Aorta (tissue), 5 donors: Measurements from ENCODE around the gene CLCN2. TPM values are rescaled to one million over a fixed set of nuclear protein-coding genes. Genes with fewer than 3 reads are reported as not detected.

Source experiments
- ATAC-seq: fragments of 200-7000 bp; cut with Tn5 transposase; one replicate; pipeline ENCODE4 v1.9.1; 2022; ENCODE audit warnings: moderate library complexity; ENCODE audit not compliant: low FRiP score
- DNase-seq, 2 donors: peaks; one replicate each; pipeline ENCODE4 v3.0.0-alpha.2; 2020
- H3K27ac ChIP-seq, 2 donors: one replicate each; pipeline ENCODE4 v1.5.1; 2013; ENCODE audit warnings: low read length in 2 of 2, mild to moderate bottlenecking in 2 of 2, moderate library complexity in 2 of 2, control low read depth in 1 of 2, inconsistent platforms in 1 of 2, low read depth in 1 of 2
- H3K27me3 ChIP-seq, 2 donors: one replicate each; pipeline ENCODE4 v1.6.1; 2013; ENCODE audit warnings: control low read depth in 1 of 2, low read length in 1 of 2, mild to moderate bottlenecking in 1 of 2, moderate library complexity in 1 of 2; ENCODE audit not compliant: insufficient read depth in 2 of 2, control insufficient read depth in 1 of 2
- H3K36me3 ChIP-seq, 2 donors: one replicate each; pipeline ENCODE4 v1.6.1; 2013; ENCODE audit warnings: control low read depth in 1 of 2, low read length in 1 of 2, mild to moderate bottlenecking in 1 of 2; ENCODE audit not compliant: insufficient read depth in 2 of 2, control insufficient read depth in 1 of 2
- H3K4me1 ChIP-seq, 2 donors: one replicate each; pipeline ENCODE4 v1.6.1; 2013; ENCODE audit warnings: low read length in 2 of 2, control low read depth in 1 of 2, mild to moderate bottlenecking in 1 of 2, moderate library complexity in 1 of 2; ENCODE audit not compliant: insufficient read depth in 2 of 2, control insufficient read depth in 1 of 2
- H3K4me3 ChIP-seq, 2 donors: one replicate each; pipeline ENCODE4 v1.5.1; 2013; ENCODE audit warnings: low read length in 2 of 2, control low read depth in 1 of 2, mild to moderate bottlenecking in 1 of 2
- H3K9me3 ChIP-seq: one replicate; pipeline ENCODE4 v1.6.1; 2013; ENCODE audit warnings: mild to moderate bottlenecking, low read length; ENCODE audit not compliant: control insufficient read depth
- WGBS, 2 donors: extraction: QIAGEN DNeasy Blood & Tissue Kit; methylation state at CpG; one replicate each; pipeline ENCODE4 v1.1.7; 2013; 5-methylcytosine and 5-hydroxymethylcytosine counted together
- intact Hi-C, 2 donors: fragments of 100-400 bp; cut with DNase I; formaldehyde crosslinking; loops; one replicate each; pipeline versions ENCODE4 v1.14.2 to v1.15.0; 2022
- polyA plus RNA-seq, 2 donors: library from polyadenylated mRNA; stranded (reverse); fragments of 200-250 nt; gene quantifications; one replicate each; pipeline ENCODE4 v1.2.3, GENCODE V29; 2013
- total RNA-seq, 2 donors: library from RNA; stranded (reverse); fragmentation: NEBNext Ultra II Directional; extraction: Animal tissue kit (Norgen Biotek cat#: 25700); gene quantifications; one replicate each; pipeline ENCODE4 v1.2.1, GENCODE V29; 2021
- donor health status: healthy with polysubstance abuse.
- donor health status: Bipolar disorder and iron deficiency.
- donor health status: DM: no; HTN: no; CAD: no.
- donor health status: DM: no; HTN: no; CAD: no.
- donor health status: DM: yes; HTN: yes; CAD: no.

CLCN2 gene
- total and polyA plus RNA-seq, 4 donors = 4.1 to 14.5 (median 5.4) TPM

DNA sequence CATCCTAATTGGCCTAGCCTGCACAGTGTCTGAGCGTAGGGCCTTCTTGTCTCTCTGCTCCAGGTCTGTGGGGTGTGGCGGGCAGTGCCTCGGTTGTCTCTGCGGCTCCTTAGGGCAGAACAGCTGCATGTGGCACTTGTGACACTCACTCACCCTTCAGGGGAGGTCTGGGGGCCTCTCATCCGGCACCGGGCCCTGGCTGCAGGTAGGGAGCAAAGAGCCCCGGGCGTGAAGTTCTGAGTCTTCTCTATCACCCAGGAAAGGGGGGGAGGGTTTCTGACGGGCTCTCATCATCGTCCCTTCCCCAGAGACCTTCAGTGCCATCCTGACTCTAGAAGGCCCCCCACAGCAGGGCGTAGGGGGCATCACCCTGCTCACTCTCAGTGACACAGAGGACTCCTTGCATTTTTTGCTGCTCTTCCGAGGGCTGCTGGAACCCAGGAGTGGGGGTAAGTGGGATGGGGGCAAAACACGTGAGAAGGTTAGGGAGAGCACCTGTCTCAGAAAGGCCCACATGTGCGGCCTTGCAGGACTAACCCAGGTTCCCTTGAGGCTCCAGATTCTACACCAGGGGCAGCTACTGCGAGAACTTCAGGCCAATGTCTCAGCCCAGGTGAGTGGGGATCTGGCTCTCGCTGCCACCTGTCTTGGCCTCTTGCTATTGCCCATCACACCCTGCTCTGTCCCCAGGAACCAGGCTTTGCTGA, 21.1 kb upstream of the CLCN2 start:
- intact Hi-C loops = no loop called here
- DNase-seq = peak in 1 of 2 donors; percentile 65

DNA sequence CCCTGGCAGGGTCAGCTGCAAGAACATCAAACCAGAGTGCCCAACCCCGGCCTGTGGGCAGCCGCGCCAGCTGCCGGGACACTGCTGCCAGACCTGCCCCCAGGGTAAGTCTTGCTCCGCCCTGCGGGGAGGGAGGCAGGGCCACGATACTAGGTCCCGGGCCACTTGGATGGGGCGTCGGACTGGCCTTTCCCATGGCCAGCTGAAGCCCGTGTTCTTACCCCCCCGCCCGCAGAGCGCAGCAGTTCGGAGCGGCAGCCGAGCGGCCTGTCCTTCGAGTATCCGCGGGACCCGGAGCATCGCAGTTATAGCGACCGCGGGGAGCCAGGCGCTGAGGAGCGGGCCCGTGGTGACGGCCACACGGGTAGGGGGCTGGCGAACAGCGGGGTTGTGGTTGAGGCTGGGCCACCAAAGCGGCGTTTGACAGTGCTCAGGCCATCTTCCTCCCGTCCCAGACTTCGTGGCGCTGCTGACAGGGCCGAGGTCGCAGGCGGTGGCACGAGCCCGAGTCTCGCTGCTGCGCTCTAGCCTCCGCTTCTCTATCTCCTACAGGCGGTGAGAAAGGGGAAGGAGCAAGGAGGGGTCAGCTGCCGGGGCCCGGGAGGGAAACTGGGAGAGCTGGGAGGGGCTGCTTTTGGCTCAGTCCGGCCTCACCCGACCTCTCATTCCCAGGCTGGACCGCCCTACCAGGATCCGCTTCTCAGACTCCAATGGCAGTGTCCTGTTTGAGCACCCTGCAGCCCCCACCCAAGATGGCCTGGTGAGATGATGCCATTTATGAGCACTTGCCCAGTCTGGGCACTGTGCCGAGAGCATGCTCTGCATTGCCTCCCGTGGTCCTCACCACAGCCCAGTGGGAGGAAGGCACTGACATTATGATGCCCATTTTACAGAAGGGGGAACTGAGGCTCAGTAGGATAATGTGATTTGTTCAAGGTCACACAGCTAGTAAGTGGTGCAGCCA, 20.1 kb upstream of the CLCN2 start:
- Histone ChIP-seq H3K27ac (no peak overlapping the region), H3K4me1 (no peaks in the 10 kb centered on the region), H3K36me3 (no peaks in the 10 kb centered on the region), H3K4me3 (no peak overlapping the region), H3K9me3 (no peaks in the 10 kb centered on the region), H3K27me3 (no peaks in the 10 kb centered on the region)
- intact Hi-C loops = no loop called here
- ATAC-seq = peak; percentile 31
- WGBS, 2 donors = 15 to 21% methylated on average over 52 to 55 of the region's 55 CpGs
- peak; percentile 66 to 82 for DNase-seq

More for the DNA sequence above, 21.1 kb upstream of the CLCN2 start:
- Histone ChIP-seq H3K9me3 (no peaks in the 10 kb centered on the region), H3K4me3 (no peak overlapping the region), H3K36me3 (no peaks in the 10 kb centered on the region), H3K27ac (no peak overlapping the region), H3K27me3 (no peaks in the 10 kb centered on the region), H3K4me1 (no peaks in the 10 kb centered on the region)
- 92 to 96% methylated on average over 16 of the region's 16 CpGs for WGBS, 2 donors
- no peak for ATAC-seq

DNA sequence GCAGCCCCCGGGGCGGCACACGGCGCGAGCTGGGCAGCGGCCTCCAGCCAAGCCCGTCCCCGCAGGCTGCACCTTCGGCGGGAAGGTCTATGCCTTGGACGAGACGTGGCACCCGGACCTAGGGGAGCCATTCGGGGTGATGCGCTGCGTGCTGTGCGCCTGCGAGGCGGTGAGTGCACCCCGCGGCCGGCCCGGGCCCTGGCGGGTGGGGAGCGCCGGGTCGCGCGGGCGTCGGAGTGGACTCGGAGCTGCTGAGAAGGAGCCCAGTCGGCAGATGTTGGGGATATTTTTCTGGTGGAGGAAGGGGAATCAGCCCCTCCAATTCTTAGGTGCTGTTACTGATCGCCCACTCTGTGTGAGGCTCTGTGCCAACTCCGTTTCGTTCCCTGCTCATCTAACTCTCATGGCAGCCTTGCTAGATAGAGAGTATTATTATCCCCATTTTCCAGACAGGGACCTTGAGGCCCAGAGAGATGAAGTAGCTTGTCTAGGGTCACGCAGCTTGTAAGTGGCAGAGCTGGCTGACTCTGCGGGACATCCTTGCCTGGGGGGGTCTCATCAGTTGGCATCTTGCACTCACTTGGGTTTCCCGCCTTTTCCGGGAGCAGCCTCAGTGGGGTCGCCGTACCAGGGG, 19.3 kb upstream of the CLCN2 start:
- Histone ChIP-seq H3K4me1 (no peaks in the 10 kb centered on the region), H3K36me3 (no peaks in the 10 kb centered on the region), H3K9me3 (no peaks in the 10 kb centered on the region), H3K4me3 (peak overlapping the region; percentile 63 to 81), H3K27me3 (no peaks in the 10 kb centered on the region), H3K27ac (no peak overlapping the region)
- 2% methylated on average over 39 to 42 of the region's 42 CpGs for WGBS, 2 donors
- intact Hi-C loops = no loop called here
- peak in 1 of 2 donors; percentile 74 for DNase-seq
- ATAC-seq = no peak

DNA sequence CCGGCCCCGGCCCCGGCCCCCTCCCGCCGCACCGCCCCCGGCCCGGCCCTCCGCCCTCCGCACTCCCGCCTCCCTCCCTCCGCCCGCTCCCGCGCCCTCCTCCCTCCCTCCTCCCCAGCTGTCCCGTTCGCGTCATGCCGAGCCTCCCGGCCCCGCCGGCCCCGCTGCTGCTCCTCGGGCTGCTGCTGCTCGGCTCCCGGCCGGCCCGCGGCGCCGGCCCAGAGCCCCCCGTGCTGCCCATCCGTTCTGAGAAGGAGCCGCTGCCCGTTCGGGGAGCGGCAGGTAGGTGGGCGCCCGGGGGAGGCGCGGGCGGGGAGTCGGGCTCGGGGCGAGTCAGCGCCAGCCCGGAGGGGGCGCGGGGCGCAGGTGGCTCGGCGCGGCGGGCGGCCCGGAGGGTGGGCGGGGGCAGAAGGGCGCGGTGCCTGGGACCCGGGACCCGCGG, 18.8 kb upstream of the CLCN2 start:
- DNase-seq (peak; percentile 84 to 93), ATAC-seq (no peak)
- intact Hi-C loops = no loop called here
- WGBS, 2 donors = 0 to 1% methylated on average over 11 to 62 of the region's 62 CpGs
- Histone ChIP-seq H3K27ac (no peak overlapping the region), H3K36me3 (no peaks in the 10 kb centered on the region), H3K4me3 (peak overlapping the region; percentile 63 to 81), H3K4me1 (no peaks in the 10 kb centered on the region), H3K9me3 (no peaks in the 10 kb centered on the region), H3K27me3 (no peaks in the 10 kb centered on the region)

DNA sequence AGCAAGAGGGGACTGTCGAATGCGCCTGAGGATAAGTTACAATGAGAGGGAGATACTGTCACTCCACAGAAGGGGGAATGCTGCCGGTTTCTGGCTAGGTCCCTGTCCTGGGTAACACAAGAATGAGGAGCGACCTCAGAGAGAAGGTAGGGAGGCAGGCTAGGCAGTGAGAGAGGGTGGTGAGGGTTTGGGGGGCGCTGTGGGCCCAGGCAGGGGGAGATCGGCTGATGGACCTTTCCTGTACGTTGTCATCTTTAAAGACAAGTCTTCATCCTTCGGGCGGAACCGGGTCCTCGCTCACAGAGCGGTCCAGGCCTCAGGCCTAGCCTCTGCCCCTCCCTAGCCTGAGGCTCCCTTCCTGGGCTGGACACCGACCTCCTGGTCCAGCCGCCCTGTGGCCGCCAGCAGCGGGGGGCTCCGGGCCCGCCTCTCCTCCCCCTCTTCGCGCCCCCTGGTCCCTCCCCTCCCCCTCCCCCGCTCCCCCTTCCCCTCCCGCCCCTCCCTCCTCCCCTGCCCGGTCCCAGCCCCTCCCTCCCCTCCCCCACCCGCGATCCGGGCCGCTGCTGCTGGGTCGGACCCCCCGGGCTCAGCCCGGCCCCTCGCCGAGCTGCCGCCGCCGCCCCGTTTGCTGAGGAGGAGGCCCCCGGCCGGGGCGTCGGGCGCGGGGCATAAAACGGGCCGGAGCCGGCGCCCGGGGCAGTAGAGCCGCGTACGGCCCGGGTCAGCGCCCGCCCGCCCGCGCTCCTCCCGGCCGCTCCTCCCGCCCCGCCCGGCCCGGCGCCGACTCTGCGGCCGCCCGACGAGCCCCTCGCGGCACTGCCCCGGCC, 18.2 kb upstream of the CLCN2 start, which contains the start of gene CHRD:
CHRD (plus strand) TSS at position 697 of the 827 bp plus-strand sequence. CDS start 265 bp downstream, outside the sequence.
- Histone ChIP-seq H3K4me3 (peak within 1 kb of the TSS; percentile 63 to 81), H3K27ac (no peak within 1 kb of the TSS), H3K9me3 (no peaks in the 10 kb centered on the region), H3K27me3 (no peaks in the 10 kb centered on the region), H3K4me1 (no peaks in the 10 kb centered on the region), H3K36me3 (no peaks in the 10 kb centered on the region)
- ATAC-seq (peak; percentile 64), DNase-seq (peak in 1 of 2 donors; percentile 80)
- WGBS, 2 donors = 16 to 53% methylated on average over 19 to 69 of the region's 71 CpGs
- intact Hi-C loops = no loop called here

DNA sequence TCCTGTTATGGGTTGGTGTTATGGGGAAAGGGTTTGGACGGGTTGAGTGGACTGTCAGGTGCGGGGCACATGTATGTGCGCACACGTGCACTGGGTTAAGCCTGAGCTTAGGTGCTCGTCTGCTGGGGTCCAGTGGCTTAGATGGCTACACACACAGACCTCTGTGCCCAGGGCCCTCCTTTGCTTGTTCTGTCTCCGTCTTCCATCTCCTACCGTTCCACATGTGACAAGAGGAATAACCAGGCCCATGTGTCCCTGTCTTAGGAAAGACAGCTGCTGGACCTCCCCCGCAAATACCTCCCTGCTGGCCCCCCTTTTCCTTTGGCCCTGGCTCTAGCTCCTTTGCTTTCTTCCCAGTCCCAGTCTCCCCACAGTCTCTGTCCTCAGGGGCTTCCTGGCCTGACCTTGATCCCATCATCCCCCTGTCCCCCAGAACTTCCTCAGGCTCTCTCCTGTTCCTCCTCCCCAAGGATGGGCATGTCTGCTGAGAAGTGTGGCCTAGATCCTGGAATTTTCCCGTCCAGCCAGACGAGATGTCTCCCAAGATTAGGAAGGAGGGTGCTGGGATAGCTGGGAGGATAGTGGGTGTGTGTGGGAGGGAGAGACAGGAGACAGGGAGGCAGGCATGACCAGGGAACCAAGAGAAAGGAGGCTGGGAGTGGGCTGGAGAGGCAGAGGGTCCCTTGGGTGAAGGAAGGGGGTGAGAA, 17.4 kb upstream of the CLCN2 start:
- Histone ChIP-seq H3K4me3 (no peak overlapping the region), H3K36me3 (no peaks in the 10 kb centered on the region), H3K9me3 (no peaks in the 10 kb centered on the region), H3K27me3 (no peaks in the 10 kb centered on the region), H3K4me1 (no peaks in the 10 kb centered on the region), H3K27ac (no peak overlapping the region)
- intact Hi-C loops = no loop called here
- no peak for ATAC-seq
- WGBS, 2 donors = 80 to 85% methylated on average over 10 of the region's 10 CpGs
- DNase-seq = peak in 1 of 2 donors; percentile 40

DNA sequence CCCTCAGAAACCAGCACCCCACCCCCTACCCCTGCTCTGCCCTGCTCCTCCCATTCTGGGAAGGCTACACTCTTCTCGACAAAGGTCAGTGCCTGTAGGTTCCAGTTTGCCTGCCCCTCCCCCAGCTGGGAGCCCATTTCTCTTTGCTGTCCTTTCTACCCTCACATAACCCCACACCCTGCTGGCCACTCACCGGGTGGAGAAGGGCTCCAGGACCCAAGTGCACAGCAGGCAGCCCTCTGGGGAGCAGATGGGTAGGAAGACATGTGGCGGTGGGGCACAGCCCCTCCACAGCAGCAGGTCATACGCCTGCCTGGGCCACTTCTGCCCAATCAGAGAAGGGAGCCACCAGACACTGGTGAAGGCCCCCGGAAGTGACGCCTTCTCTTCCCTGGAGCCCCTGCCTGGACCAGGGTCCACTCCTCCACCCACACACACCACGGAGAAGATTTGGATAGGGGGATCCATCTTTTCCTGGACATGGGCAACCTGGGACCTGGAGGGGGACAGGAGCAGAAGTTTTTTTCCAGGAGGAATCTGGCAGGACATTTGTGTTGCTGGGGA, 16.6 kb upstream of the CLCN2 start, which contains the start of gene THPO:
THPO (minus strand) TSS at position 326 of the 564 bp plus-strand sequence. CDS start 1,948 bp downstream, outside the sequence.
- ATAC-seq = peak; percentile 20
- WGBS, 2 donors = 80 to 82% methylated on average over 7 of the region's 7 CpGs
- Histone ChIP-seq H3K9me3 (no peaks in the 10 kb centered on the region), H3K36me3 (no peaks in the 10 kb centered on the region), H3K27ac (no peak within 1 kb of the TSS), H3K4me1 (no peaks in the 10 kb centered on the region), H3K27me3 (no peaks in the 10 kb centered on the region), H3K4me3 (no peak within 1 kb of the TSS)
- intact Hi-C loops = no loop called here
- peak in 1 of 2 donors; percentile 75 for DNase-seq
